ENCODE results near the gene GZMB.

- TF ChIP-seq POLR2A (IDR thresholded peaks at IDR 0.05) (no peak), CTCF (IDR thresholded peaks at IDR 0.05) (peak in 6 of 7 experiments; percentile 46 to 60 (median 54))
These were observed 28.4 kb downstream of the GZMB start for GRCh38 chr14:24605435-24606190.
